Stimulated activated effector memory CD8-positive, alpha-beta T cell treated with anti-CD3 and anti-CD28 coated beads, Interleukin-12 subunit alpha, Interleukin-12 subunit beta, amount 100 ng/mL, for 72 hours (primary cell): Measurements from ENCODE around the gene ATF6.
"Not testable (repeated sequence)": the region's sequence is repeated elsewhere in the genome, so short reads cannot be mapped to it uniquely, and the experiment has no call there.

ENCODE experiments used
- ATAC-seq: fragments of 150-1000 bp; cut with Tn5 transposase; 2 replicates; pipeline ENCODE4 v1.10.0; 2021
- DNase-seq, 2 donors: peaks; one replicate each; pipeline ENCODE4 v3.0.0; 2021 to 2022; ENCODE audit warnings: low spot score in 2 of 2
- H3K27ac Mint-ChIP-seq: one replicate; pipeline ENCODE4 v1.8.0; 2022; ENCODE audit warnings: mild to moderate bottlenecking, mixed read lengths
- H3K36me3 Mint-ChIP-seq: one replicate; pipeline ENCODE4 v1.8.0; 2022; ENCODE audit warnings: mild to moderate bottlenecking, mixed read lengths
- H3K4me1 Mint-ChIP-seq: one replicate; pipeline ENCODE4 v1.8.0; 2022; ENCODE audit warnings: mixed read lengths
- H3K4me3 Mint-ChIP-seq: one replicate; pipeline ENCODE4 v1.8.0; 2022; ENCODE audit warnings: mild to moderate bottlenecking, mixed read lengths
- H3K9me3 Mint-ChIP-seq: one replicate; pipeline ENCODE4 v1.8.0; 2022; ENCODE audit warnings: mixed read lengths

Gene ATF6, protein sequence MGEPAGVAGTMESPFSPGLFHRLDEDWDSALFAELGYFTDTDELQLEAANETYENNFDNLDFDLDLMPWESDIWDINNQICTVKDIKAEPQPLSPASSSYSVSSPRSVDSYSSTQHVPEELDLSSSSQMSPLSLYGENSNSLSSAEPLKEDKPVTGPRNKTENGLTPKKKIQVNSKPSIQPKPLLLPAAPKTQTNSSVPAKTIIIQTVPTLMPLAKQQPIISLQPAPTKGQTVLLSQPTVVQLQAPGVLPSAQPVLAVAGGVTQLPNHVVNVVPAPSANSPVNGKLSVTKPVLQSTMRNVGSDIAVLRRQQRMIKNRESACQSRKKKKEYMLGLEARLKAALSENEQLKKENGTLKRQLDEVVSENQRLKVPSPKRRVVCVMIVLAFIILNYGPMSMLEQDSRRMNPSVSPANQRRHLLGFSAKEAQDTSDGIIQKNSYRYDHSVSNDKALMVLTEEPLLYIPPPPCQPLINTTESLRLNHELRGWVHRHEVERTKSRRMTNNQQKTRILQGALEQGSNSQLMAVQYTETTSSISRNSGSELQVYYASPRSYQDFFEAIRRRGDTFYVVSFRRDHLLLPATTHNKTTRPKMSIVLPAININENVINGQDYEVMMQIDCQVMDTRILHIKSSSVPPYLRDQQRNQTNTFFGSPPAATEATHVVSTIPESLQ

DNA sequence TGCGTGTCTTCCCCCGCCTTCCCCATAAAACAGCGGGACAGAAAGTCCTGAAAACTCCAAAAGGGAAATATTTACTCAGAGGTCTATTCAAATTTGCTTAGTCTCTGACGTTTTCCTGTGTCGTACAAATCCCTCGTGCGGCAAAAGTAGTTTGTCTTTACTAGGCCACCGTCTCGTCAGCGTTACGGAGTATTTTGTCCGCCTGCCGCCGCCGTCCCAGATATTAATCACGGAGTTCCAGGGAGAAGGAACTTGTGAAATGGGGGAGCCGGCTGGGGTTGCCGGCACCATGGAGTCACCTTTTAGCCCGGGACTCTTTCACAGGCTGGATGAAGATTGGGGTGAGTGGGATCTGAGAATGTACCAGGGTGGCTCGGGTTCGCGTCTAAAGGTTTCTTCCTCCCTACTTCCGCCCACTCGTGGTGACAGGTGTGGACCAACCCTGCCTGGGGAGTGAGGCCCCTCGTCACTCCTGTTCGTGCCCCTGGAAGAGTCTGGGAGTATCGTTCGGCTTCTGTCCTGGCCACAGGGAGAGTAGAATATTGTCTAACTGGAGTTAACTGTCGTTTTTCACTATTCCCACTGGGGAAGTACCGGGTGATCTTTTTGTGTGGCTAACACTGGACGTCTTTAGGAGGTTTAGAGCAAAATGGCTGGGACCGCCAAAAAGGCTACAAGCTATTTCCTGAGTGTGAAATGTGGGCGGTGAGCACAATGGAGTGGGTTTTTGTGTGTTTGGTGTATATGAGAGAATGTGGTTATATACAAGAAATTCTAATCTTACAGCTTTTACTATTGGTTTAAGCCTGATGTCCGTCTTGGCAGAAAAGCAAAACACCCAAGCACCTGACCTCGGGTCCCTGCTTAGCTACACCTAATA, at the start of gene ATF6:
Gene ATF6, plus strand, starts transcription at position 219 of the 880 bp plus-strand sequence. Its CDS starts 41 bp downstream, at position 260.
- H3K9me3 Mint-ChIP-seq = no peaks in the 10 kb centered on the region
- H3K4me3 Mint-ChIP-seq = peak within 1 kb of the TSS; percentile 97
- H3K4me1 Mint-ChIP-seq = peaks cover 30% of the 10 kb centered on the region
- H3K36me3 Mint-ChIP-seq = peaks cover 21% of the 10 kb centered on the region
- ATAC-seq (peak; percentile 88), DNase-seq (peak; percentile 60 to 87)
- peak within 1 kb of the TSS; percentile 98 for H3K27ac Mint-ChIP-seq

DNA sequence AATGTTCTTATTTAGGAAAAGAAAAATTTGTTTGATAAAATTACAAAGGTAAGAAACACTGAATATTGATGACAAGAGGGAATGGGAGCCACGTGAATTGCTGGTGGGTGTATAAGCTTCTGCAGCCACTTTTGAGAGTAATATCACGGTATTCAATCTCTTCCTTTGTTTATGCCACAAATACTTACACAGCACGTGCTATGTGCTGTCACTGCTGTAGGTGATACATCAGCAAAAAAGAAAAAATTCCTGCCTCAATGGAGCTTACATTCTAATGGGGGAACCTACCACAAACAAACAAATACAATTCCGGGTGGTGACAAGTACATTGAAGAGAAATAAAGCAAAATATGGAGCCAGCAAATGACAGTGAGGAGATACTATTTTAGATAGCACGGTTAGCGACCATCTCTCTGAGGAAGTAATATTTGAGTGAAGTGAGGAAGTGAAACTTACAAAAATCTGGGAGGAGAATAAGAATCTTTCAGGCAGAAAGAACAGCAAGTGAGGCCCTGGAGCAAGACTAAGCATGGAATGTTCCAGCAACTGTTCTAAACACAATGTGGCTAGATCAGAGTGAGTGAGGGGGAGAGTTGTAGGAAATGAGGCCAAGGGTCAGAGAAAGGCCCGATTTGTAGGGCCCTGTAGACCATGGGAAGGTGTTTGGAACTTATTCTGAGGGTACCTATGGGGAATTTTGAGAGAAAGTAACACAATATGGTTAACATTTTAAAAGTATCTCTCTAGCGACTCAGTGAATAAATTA, 47.4 kb upstream of the ATF6 start:
- Mint-ChIP-seq H3K9me3 (no peaks in the 10 kb centered on the region), H3K36me3 (no peaks in the 10 kb centered on the region), H3K27ac (no peak overlapping the region), H3K4me3 (no peak overlapping the region), H3K4me1 (peaks cover 19% of the 10 kb centered on the region)
- no peak for ATAC-seq
- DNase-seq = no peak

DNA sequence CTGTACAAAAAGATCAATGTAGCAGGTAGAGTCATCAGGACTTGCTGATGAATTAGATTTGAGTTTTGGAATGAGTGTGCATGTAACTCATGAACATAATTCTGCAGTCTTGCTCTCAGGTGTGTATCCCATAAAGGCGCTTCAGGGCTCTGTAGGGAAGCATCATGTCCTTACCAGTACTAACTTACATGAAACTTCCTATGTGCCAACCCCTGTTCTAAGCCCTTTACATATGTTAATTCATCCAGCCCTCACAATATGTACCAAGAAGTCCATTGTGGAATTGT, 46.9 kb upstream of the ATF6 start:
- ATAC-seq (peak; percentile 61), DNase-seq (no peak)
- Mint-ChIP-seq H3K9me3 (no peaks in the 10 kb centered on the region), H3K4me1 (peaks cover 19% of the 10 kb centered on the region), H3K27ac (no peak overlapping the region), H3K36me3 (no peaks in the 10 kb centered on the region), H3K4me3 (no peak overlapping the region)

DNA sequence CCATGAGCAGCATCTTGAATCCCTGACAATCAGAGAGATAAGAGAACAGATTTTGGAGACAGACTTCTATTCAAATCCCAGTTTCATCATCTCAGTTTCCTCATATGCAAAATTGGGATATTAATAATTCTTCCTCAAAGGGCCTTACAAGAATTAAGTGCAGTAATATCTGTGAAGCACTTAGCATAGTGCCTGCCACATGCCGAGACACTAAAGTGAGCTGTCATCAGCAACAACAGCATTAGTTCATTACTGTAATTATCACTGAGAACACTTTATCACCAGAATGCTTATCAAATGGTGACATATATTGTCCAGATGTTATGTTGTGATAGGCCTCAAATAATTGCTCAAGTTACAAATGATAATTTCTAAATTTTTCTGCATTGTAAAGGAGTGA, 45.7 kb upstream of the ATF6 start:
- Mint-ChIP-seq H3K27ac (no peak overlapping the region), H3K4me1 (peaks cover 29% of the 10 kb centered on the region), H3K36me3 (no peaks in the 10 kb centered on the region), H3K4me3 (no peak overlapping the region), H3K9me3 (no peaks in the 10 kb centered on the region)
- no peak for DNase-seq
- ATAC-seq = no peak

DNA sequence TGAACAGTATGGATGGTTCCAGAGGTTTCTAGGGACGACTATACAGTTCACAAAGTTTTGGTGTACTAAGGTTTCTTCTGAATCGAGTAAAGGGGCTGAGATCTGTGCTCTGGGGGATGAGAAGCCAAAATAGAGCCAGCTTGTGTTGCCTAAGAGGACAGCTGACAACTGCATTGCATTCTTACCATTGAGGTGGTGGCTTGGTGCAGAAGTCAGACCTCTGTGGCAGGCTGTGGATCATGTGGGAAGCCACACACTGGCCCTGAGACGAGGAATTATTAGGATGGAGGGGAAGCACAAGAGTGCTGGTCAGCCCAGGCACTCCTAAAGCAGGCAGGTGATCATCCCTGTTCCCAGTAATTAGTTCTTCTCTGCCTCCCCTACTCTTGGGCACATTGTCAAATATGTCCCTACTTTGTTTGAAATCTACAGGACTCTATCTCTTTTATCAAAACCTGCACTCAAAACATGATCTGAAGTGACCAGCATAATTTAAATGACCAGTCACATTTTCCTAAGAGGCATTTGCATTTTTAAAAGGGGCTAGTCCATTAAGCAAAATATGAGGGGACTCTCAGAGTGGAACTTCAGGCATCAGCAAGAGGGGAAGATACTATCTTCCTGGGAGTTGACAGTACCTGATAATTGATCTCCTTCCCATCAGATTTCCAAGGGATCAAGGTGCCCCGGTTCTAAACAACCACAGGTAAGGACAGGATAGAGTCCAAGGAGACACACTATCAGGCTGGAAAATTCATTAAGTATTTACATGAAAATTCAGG, 45.0 kb upstream of the ATF6 start, which contains the start of gene FCRLB:
Gene FCRLB, plus strand, starts transcription at position 589 of the 782 bp plus-strand sequence. CDS start 1,129 bp downstream, outside the sequence.
- Mint-ChIP-seq H3K27ac (no peak within 1 kb of the TSS), H3K4me1 (peaks cover 36% of the 10 kb centered on the region), H3K9me3 (no peaks in the 10 kb centered on the region), H3K4me3 (no peak within 1 kb of the TSS), H3K36me3 (no peaks in the 10 kb centered on the region)
- ATAC-seq (no peak), DNase-seq (no peak)

DNA sequence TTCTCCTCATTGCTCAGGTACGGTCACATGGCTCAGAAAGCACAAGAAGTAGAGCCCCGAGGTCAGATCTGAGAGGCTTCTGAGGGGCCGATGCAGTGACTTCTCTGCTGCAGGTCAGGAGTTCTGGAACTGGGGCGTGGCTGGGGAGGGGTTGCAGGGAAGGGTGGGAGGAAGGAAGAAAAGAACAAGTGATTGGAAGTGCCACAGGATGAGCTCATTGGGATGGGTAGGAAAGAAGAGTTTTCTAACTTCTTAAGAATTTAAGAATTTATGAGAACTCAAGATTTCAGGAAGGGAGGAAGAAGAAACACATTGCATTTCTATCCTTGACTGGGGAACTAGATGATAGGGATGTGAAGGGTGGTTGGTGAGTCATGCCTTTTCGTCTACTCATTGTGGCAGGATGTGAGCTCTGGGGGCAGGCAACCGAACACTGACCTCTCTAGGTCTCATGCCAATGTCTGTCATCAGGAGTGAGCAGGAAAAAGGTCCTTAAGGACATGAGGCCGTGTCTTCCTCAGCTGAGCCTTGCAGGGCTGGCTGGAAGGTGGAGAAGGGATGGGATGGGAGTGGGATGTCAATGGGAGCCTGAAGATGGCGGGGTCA, 44.3 kb upstream of the ATF6 start:
- H3K27ac Mint-ChIP-seq = no peak overlapping the region
- no peak overlapping the region for H3K4me3 Mint-ChIP-seq
- H3K36me3 Mint-ChIP-seq = no peaks in the 10 kb centered on the region
- H3K4me1 Mint-ChIP-seq = peaks cover 38% of the 10 kb centered on the region
- ATAC-seq = peak; percentile 69
- no peak for DNase-seq
- H3K9me3 Mint-ChIP-seq = no peaks in the 10 kb centered on the region

DNA sequence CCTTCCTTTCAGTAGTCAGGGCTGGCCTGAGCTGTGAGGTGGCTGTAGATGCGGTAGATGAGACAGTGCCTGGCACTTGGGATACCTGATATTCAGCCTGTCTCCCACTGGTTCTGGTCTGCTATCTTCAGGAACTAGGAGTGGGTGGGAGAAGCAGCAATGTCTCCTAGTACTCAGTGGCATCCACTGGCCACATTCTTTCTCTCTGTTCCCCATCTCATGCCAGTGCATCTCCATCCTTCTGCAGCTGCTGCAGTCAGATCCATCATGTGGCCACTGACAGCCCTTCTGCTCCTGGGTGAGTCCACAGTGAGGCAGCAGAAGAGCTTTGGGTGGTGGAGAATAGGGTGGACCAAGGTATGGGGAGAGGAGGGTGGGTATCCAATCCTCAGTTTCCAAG, 43.7 kb upstream of the ATF6 start:
- peaks cover 40% of the 10 kb centered on the region for H3K4me1 Mint-ChIP-seq
- H3K36me3 Mint-ChIP-seq = peaks cover 1% of the 10 kb centered on the region
- no peaks in the 10 kb centered on the region for H3K9me3 Mint-ChIP-seq
- H3K4me3 Mint-ChIP-seq = no peak overlapping the region
- no peak overlapping the region for H3K27ac Mint-ChIP-seq
- ATAC-seq (no peak), DNase-seq (no peak)

DNA sequence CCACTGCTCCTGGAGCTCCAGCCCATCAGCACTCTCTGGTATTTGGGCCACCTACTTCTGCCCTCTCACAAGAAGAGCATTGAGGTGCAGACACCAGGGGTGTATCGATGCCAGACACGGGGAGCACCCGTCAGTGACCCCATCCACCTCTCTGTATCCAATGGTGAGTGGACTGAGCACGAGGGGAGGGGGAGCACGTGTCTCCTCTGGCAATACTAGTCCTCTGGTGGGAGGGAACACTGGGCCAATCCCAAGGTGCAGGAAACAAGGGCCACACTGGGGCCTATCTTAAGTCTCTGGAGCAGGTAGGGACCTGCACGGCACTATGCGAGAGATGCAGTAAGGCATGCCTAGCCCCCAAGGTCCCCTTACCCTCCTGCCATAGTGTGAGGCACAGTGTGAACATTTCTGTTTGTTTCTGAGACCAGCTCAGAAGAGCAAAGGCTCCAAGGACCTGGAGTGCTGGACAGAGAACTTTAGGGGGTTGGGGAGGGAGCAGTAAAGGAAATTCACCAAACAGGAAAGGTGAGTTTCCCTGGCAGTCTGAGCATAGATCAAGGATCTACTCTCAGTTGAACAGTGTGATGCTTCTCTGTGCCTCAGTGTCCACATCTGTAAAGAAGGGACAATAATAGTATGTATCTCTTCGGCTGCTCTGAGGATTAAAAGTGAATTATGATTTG, 42.5 kb upstream of the ATF6 start:
- no peak for DNase-seq
- Mint-ChIP-seq H3K4me3 (no peak overlapping the region), H3K36me3 (peaks cover 6% of the 10 kb centered on the region), H3K4me1 (peaks cover 47% of the 10 kb centered on the region), H3K27ac (no peak overlapping the region), H3K9me3 (no peaks in the 10 kb centered on the region)
- no peak for ATAC-seq

DNA sequence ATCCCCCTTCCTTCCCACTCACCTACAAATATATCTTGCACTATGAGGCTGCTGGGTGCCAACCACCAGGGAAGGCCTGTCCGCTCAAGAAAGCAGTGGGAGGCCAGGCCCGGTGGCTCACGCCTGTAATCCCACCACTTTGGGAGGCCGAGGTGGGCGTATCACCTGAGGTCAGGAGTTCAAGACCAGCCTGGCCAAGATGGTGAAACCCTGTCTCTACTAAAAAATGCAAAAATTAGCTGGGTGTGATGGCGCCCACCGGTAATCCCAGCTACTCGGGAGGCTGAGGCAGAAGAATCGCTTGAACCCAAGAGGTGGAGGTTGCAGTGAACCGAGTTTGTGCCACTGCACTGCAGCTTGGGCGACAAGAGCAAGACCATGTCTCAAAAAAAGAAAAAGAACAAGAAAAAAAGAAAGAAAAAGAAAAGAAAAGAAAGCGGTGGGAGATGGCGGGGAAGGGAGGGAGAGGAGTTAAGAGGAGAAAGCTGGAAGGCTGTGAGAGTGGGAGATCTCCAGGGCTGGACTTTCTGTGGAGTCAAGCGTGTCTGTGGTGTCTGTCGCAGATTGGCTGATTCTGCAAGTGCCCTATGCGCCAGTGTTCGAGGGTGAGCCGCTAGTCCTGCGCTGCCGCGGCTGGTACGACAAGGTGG, 40.7 kb upstream of the ATF6 start:
- H3K27ac Mint-ChIP-seq, DNase-seq, H3K36me3 Mint-ChIP-seq, H3K9me3 Mint-ChIP-seq, ATAC-seq: not testable (repeated sequence)
- Mint-ChIP-seq H3K4me3 (peak overlapping the region; percentile 78), H3K4me1 (peaks cover 59% of the 10 kb centered on the region)

DNA sequence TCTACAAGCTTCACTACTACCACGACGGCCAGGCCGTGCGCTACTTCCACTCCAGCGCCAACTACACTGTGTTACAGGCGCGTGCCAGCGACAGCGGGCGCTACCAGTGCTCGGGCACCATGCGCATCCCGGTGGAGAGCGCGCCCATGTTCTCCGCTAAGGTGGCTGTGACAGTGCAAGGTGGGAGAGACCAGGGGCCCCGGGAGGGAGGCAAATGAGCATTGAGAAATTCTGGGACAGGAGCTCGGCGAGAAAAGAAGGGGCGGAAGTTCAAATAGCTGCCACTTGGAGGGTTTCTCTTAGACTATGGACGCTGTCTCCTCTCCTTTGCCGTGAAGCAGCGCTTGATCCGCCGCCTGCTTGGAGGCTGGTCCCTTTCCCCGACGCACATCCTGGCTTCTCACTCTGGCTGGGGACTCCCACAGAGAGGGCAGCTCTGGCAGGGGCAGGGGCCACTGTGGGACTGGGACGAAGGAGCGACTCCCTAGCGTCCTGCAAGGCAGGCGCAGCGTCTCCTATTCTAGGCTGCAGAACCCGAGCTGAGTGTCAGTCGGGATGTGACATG, 40.1 kb upstream of the ATF6 start:
- Mint-ChIP-seq H3K4me1 (peaks cover 62% of the 10 kb centered on the region), H3K27ac (no peak overlapping the region), H3K9me3 (no peaks in the 10 kb centered on the region), H3K36me3 (peaks cover 6% of the 10 kb centered on the region), H3K4me3 (peak overlapping the region; percentile 78)
- peak; percentile 28 to 76 for DNase-seq
- ATAC-seq = peak; percentile 38

DNA sequence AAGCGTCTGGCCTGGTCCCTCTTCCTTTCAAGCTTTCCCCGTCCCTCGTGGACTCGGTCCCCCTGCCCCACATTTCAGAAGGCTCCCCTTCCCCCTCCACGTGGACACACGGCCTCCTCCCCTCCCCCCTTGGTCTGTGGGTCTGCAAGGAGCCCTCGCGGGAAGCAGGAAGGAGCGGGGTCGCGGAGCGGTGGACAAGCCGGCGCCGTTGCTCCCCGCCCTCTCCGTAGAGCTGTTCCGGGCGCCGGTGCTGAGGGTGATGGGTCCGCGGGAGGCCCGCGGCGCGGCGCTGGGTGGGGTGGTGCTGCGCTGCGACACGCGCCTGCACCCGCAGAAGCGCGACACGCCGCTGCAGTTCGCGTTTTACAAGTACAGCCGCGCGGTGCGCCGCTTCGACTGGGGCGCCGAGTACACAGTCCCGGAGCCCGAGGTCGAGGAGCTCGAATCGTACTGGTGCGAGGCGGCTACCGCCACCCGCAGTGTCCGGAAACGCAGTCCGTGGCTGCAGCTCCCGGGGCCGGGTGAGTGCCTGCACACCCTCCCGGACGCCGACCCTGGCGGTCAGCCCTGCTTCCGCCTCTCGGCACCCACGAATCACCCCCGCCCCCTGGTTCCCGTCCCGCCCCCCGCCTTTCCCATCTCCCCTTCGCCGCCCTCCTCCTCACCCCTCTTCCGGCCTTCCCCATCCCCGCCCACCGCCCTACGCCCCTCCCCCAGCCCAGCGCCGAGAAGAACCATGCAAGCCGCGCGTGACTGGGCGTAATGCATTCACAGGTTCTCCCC, 39.5 kb upstream of the ATF6 start:
- DNase-seq = peak; percentile 40 to 79
- peak overlapping the region; percentile 78 for H3K4me3 Mint-ChIP-seq
- H3K27ac Mint-ChIP-seq = no peak overlapping the region
- peaks cover 67% of the 10 kb centered on the region for H3K4me1 Mint-ChIP-seq
- no peaks in the 10 kb centered on the region for H3K9me3 Mint-ChIP-seq
- H3K36me3 Mint-ChIP-seq = peaks cover 6% of the 10 kb centered on the region
- ATAC-seq = peak; percentile 66

DNA sequence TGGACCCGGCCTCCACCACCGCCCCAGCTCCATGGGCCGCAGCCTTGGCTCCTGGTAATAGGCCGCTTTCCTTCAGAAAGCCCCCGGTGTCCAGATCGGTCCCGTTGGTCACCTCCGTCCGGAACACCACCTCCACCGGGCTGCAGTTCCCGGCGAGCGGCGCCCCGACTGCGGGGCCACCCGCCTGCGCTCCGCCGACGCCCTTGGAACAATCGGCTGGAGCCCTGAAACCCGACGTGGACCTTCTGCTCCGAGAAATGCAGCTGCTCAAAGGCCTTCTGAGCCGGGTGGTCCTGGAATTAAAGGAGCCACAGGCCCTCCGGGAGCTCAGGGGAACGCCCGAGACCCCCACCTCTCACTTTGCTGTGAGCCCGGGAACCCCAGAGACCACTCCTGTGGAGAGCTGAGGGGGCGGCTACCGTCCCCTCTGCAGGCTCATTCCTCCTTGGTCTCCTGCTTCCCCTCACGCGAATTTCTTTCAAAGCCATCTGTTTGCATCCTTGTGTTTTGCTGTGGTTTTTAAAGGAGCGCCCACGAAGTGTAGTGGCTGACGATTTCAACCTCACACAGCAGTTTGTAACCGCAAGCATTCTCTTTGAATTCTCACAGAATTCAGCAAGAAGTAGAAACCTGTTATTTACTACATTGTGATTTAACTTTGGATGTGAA, 38.7 kb upstream of the ATF6 start:
- peak in 1 of 2 donors; percentile 79 for DNase-seq
- Mint-ChIP-seq H3K27ac (peak overlapping the region; percentile 85), H3K4me1 (peaks cover 60% of the 10 kb centered on the region), H3K4me3 (peak overlapping the region; percentile 78), H3K36me3 (peaks cover 6% of the 10 kb centered on the region), H3K9me3 (no peaks in the 10 kb centered on the region)
- ATAC-seq = peak; percentile 44
